Body of pancreas (tissue), 4 donors: ENCODE results near the gene SNAPIN. TPM values are rescaled to one million over a fixed set of nuclear protein-coding genes. Genes with fewer than 3 reads are reported as not detected.

ENCODE experiments used
- ATAC-seq: fragments of 150-250 bp; one replicate; pipeline ENCODE4 v1.9.1; 2016
- DNase-seq, 4 donors: peaks; one replicate each; pipeline ENCODE4 v3.0.0-alpha.2; 2019
- H3K27ac ChIP-seq, 4 donors: fragments of 200-600 bp; sonication (generic); 1 replicate in 3 of 4; 2 replicates in 1 of 4; pipeline versions ENCODE4 v1.5.1 to v1.6.1; 2016 to 2019; ENCODE audit warnings: mild to moderate bottlenecking in 1 of 4, mixed read lengths in 1 of 4, moderate library complexity in 1 of 4
- H3K27me3 ChIP-seq, 2 donors: fragments of 200-600 bp; sonication (generic); one replicate each; pipeline ENCODE4 v1.6.0; 2016; ENCODE audit warnings: mild to moderate bottlenecking in 1 of 2
- H3K36me3 ChIP-seq, 2 donors: fragments of 200-600 bp; sonication (generic); replicated peaks in 1 of 2; 2 replicates each; pipeline ENCODE4 v1.5.1; 2016; ENCODE audit warnings: low read depth in 2 of 2; ENCODE audit not compliant: insufficient read depth in 1 of 2
- H3K4me1 ChIP-seq: fragments of 200-600 bp; sonication (generic); one replicate; pipeline ENCODE4 v1.6.0; 2016
- H3K4me3 ChIP-seq, 2 donors: fragments of 200-600 bp; sonication (generic); 1 replicate in 1 of 2; 2 replicates in 1 of 2; pipeline ENCODE4 v1.5.1; 2016 to 2019
- H3K9me3 ChIP-seq, 3 donors: fragments of 200-600 bp; sonication (generic); 1 replicate in 2 of 3; 2 replicates in 1 of 3; pipeline ENCODE4 v1.5.1; 2016
- POLR2A ChIP-seq, 3 donors: fragments of 450-650 bp; IDR thresholded peaks; one replicate each; pipeline ENCODE4 v1.6.1; 2016; ENCODE audit warnings: antibody characterized with exemption in 3 of 3, mild to moderate bottlenecking in 2 of 3
- WGBS, 2 donors: methylation state at CpG; one replicate each; pipeline ENCODE4 v1.1.5; 2017; 5-methylcytosine and 5-hydroxymethylcytosine counted together
- intact Hi-C: fragments of 100-400 bp; cut with DNase I; formaldehyde crosslinking; loops from one replicate; pipeline ENCODE4 v1.15.1; 2023
- total RNA-seq, 2 donors: library from RNA; depleted of rRNA; stranded (reverse); fragments of >200 nt; gene quantifications; one replicate each; pipeline ENCODE4 v1.1.0, GENCODE V29; 2016
- TF ChIP-seq, protein P1 (sequence below), 7 experiments: fragments of 450-650 bp in 4 of 7; fragments of 200-600 bp in 3 of 7; sonication (generic) in 3 of 7; IDR thresholded peaks; one replicate each; pipeline ENCODE4 v1.5.1; 2016 to 2019; ENCODE audit warnings: antibody characterized with exemption in 7 of 7

The SNAPIN gene
- total RNA-seq, 2 donors from 2014 or later, result 21.8 to 23.7 TPM

DNA sequence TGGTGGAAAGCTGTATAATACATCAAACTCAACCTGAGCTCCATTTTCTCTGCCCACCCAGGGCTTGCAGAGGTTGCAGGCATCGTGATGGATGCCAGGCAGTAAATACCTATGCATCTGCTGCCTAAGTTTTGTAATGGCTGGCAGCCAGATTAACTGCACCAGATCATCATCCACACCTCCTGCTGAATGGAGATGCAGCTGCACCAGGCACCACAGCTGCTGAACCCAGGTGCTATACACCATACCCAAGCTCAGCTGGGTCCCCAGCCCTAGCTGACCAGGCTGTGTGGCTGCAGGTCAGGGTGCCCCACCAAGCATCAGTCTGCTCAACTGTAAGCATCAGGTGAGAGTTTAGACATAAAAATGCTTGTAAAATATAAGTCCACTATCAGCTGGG, 6.7 kb upstream of the SNAPIN start:
- 89 to 100% methylated on average over 1 of the region's 1 CpG for WGBS, 2 donors
- Histone ChIP-seq H3K4me3 (no peak overlapping the region), H3K4me1 (peaks cover 53% of the 10 kb centered on the region), H3K9me3 (no peaks in the 10 kb centered on the region), H3K27ac (peak overlapping the region in 2 of 4 donors; percentile 14 to 92), H3K27me3 (no peaks in the 10 kb centered on the region), H3K36me3 (no peaks in the 10 kb centered on the region)
- no peak for TF ChIP-seq POLR2A (IDR thresholded peaks at IDR 0.05)
- TF ChIP-seq, protein P1, sequence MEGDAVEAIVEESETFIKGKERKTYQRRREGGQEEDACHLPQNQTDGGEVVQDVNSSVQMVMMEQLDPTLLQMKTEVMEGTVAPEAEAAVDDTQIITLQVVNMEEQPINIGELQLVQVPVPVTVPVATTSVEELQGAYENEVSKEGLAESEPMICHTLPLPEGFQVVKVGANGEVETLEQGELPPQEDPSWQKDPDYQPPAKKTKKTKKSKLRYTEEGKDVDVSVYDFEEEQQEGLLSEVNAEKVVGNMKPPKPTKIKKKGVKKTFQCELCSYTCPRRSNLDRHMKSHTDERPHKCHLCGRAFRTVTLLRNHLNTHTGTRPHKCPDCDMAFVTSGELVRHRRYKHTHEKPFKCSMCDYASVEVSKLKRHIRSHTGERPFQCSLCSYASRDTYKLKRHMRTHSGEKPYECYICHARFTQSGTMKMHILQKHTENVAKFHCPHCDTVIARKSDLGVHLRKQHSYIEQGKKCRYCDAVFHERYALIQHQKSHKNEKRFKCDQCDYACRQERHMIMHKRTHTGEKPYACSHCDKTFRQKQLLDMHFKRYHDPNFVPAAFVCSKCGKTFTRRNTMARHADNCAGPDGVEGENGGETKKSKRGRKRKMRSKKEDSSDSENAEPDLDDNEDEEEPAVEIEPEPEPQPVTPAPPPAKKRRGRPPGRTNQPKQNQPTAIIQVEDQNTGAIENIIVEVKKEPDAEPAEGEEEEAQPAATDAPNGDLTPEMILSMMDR (IDR thresholded peaks at IDR 0.05), result no peak
- intact Hi-C loops, result no loop called here
- no peak for DNase-seq
- ATAC-seq, result no peak

DNA sequence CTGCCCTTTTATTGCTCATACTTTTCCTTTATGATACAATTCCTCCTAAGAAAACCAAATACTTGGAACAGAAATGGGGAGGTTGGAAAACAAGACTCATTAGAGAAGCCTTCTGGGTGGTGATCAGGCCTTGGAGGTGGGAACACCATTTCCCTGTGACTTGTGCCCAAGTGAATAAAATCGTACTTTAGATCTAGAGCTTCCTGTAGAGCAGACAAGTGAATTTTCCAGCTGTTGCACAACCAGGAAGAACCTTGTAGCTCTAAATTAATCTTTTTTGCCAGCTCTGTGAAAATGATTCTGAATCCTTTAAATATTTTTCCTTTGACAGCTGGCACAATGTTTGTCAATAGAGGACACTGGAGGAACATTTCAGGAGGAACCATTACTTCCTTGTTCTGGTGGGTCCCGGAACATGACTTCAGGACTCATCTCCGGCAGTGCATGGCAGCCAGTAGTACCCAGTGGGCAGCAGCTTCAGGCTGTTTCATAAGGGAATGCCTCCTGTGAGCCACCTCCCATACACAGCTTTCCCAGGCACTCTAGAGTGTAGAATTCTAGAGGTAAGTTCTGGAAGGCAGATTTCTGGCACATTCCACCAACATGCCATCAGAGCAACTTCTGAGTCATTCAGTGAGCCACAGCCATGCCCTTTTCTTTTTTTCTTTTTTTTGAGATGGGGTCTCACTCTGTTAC, 5.5 kb upstream of the SNAPIN start:
- TF ChIP-seq POLR2A (IDR thresholded peaks at IDR 0.05), result peak in 1 of 3 donors; percentile 20
- TF ChIP-seq, protein P1 (IDR thresholded peaks at IDR 0.05), result no peak
- ATAC-seq (peak; percentile 49), DNase-seq (peak in 3 of 4 donors; percentile 33 to 70 (median 63))
- no peaks in the 10 kb centered on the region for H3K9me3 ChIP-seq
- peaks cover 44% of the 10 kb centered on the region for H3K4me1 ChIP-seq
- no peaks in the 10 kb centered on the region for H3K27me3 ChIP-seq
- no peak overlapping the region for H3K4me3 ChIP-seq
- peak overlapping the region; percentile 75 to 92 (median 83) for H3K27ac ChIP-seq
- WGBS, 2 donors, result 20 to 39% methylated on average over 2 to 3 of the region's 3 CpGs
- no peaks in the 10 kb centered on the region for H3K36me3 ChIP-seq
- intact Hi-C loops, result no loop called here

DNA sequence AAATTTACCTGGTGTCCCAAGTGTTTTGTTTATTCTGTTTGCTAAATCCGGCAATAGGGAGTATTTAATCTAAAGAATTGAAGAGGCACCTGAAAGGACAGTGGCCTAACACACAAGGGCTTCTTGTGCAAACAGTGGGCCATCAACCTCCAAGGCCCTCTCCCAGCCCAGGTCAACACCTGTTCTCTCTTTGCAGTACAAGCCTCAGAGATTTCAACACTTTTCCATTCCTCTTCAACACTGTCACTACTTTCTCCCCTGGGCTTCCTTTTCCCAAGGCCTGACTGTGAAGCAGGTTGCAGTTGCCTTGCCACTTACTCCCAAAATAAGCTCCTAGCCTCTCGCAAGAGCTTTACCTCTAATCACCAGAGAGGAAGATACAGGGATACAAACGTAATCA, 3.2 kb upstream of the SNAPIN start:
- H3K36me3 ChIP-seq, result no peaks in the 10 kb centered on the region
- peak overlapping the region in 1 of 4 donors; percentile 34 for H3K27ac ChIP-seq
- H3K4me1 ChIP-seq, result peaks cover 36% of the 10 kb centered on the region
- no peak overlapping the region for H3K4me3 ChIP-seq
- intact Hi-C loops, result no loop called here
- no peaks in the 10 kb centered on the region for H3K27me3 ChIP-seq
- WGBS, 2 donors, result 67 to 71% methylated on average over 3 of the region's 3 CpGs
- TF ChIP-seq, protein P1 (IDR thresholded peaks at IDR 0.05), result no peak
- no peak for TF ChIP-seq POLR2A (IDR thresholded peaks at IDR 0.05)
- H3K9me3 ChIP-seq, result no peaks in the 10 kb centered on the region
- ATAC-seq (no peak), DNase-seq (no peak)

DNA sequence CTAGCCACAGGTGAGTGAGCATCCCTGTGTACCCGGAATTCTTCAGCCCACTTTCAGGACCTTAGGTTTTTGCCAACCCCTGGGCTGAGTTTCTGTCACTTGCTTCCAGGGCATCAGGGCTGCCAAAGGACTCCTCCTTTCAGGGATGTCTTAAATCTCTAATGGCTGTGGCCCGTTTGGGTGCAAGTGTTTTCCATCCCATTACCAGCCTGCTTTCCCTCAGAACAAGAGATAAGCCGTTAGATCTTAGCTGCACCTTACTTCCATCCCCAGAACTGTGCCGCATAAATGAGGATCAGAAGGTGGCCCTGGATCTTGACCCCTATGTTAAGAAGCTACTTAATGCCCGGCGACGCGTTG, 652 bp downstream of the SNAPIN start:
- Histone ChIP-seq H3K27me3 (no peaks in the 10 kb centered on the region), H3K27ac (peak overlapping the region; percentile 91 to 99 (median 93)), H3K4me3 (peak overlapping the region; percentile 16 to 92), H3K36me3 (peaks cover 3 to 25% of the 10 kb centered on the region in 2 donors), H3K4me1 (peaks cover 18% of the 10 kb centered on the region), H3K9me3 (no peaks in the 10 kb centered on the region)
- WGBS, 2 donors, result 7 to 29% methylated on average over 8 of the region's 8 CpGs
- ATAC-seq, result no peak
- intact Hi-C loops, result no loop called here
- no peak for DNase-seq
- TF ChIP-seq POLR2A (IDR thresholded peaks at IDR 0.05), result no peak
- TF ChIP-seq, protein P1 (IDR thresholded peaks at IDR 0.05), result no peak

DNA sequence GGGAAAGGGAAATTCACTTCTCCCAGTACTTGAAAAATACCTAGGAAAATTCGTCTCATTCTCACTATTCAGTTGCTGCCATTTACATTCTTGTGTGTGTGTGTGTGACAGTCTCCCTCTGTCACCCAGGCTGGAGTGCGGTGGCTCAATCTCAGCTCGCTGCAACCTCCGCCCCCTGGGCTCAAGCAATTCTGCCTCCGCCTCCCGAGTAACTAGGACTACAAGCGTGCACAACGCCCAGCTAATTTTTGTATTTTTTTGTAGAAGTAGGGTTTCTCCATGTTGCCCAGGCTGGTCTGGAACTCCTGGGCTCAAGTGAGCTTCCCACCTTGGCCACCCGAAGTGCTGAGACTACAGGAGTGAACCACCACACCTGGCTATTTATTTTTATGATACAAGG, 1.2 kb downstream of the SNAPIN start:
- Histone ChIP-seq H3K4me3 (no peak overlapping the region), H3K4me1 (peaks cover 18% of the 10 kb centered on the region), H3K36me3 (peaks cover 5 to 30% of the 10 kb centered on the region in 2 donors), H3K27me3 (no peaks in the 10 kb centered on the region), H3K9me3 (no peaks in the 10 kb centered on the region), H3K27ac (peak overlapping the region in 3 of 4 donors; percentile 91 to 99 (median 95))
- TF ChIP-seq POLR2A (IDR thresholded peaks at IDR 0.05), result no peak
- TF ChIP-seq, protein P1 (IDR thresholded peaks at IDR 0.05), result no peak
- ATAC-seq, result no peak
- intact Hi-C loops, result no loop called here
- WGBS, 2 donors, result 44 to 61% methylated on average over 5 to 9 of the region's 9 CpGs
- DNase-seq, result no peak
